HEK293T (cell line): ENCODE measurements around the gene BBS5.

Source experiments
- CTCF ChIA-PET: fragments of 350-600 bp; formaldehyde crosslinking; extraction: SDS; loops from one replicate; lab custom pipeline; 2021; ENCODE audit warnings: antibody characterized with exemption, inconsistent platforms; lab: Yijun Ruan, JAX
- POLR2A ChIA-PET: fragments of 350-600 bp; formaldehyde crosslinking; extraction: SDS; loops from one replicate; lab custom pipeline; 2020; ENCODE audit warnings: antibody characterized with exemption, inconsistent platforms; lab: Yijun Ruan, JAX
- DNase-seq: peaks from one replicate; pipeline ENCODE4 v3.0.0; 2012; ENCODE audit warnings: mixed read lengths; ENCODE audit errors: extremely low spot score
- ARNT ChIP-seq: fragments of 450-650 bp; IDR thresholded peaks from 2 replicates; pipeline ENCODE4 v1.6.1; 2017; ENCODE audit warnings: mild to moderate bottlenecking
- BHLHE40 ChIP-seq: fragments of 450-650 bp; IDR thresholded peaks from 2 replicates; pipeline ENCODE4 v1.6.1; 2016; ENCODE audit warnings: mild to moderate bottlenecking, moderate library complexity, borderline replicate concordance
- CTBP1 ChIP-seq: fragments of 450-650 bp; IDR thresholded peaks from 2 replicates; pipeline ENCODE4 v1.6.1; 2016; ENCODE audit warnings: borderline replicate concordance
- ELF4 ChIP-seq: fragments of 450-650 bp; IDR thresholded peaks from 2 replicates; pipeline ENCODE4 v1.6.1; 2017; ENCODE audit warnings: antibody characterized with exemption
- FOXA1 ChIP-seq: fragments of 450-650 bp; IDR thresholded peaks from 2 replicates; pipeline ENCODE4 v1.6.1; 2016; ENCODE audit warnings: mild to moderate bottlenecking
- FOXK2 ChIP-seq: fragments of 450-650 bp; IDR thresholded peaks from 2 replicates; pipeline ENCODE4 v1.6.1; 2016; ENCODE audit warnings: mild to moderate bottlenecking
- FOXM1 ChIP-seq: fragments of 450-650 bp; IDR thresholded peaks from 2 replicates; pipeline ENCODE4 v1.6.1; 2017; ENCODE audit warnings: mild to moderate bottlenecking, borderline replicate concordance
- HDGF ChIP-seq: fragments of 450-650 bp; IDR thresholded peaks from 2 replicates; pipeline ENCODE4 v1.6.1; 2017; ENCODE audit warnings: antibody characterized with exemption, borderline replicate concordance
- L3MBTL2 ChIP-seq: fragments of 450-650 bp; conservative IDR thresholded peaks from 2 replicates; pipeline ENCODE4 v1.6.1; 2016; ENCODE audit warnings: mild to moderate bottlenecking
- LEF1 ChIP-seq: fragments of 450-650 bp; IDR thresholded peaks from 2 replicates; pipeline ENCODE4 v1.6.1; 2017; ENCODE audit warnings: mild to moderate bottlenecking, borderline replicate concordance
- NFRKB ChIP-seq: fragments of 450-650 bp; IDR thresholded peaks from 2 replicates; pipeline ENCODE4 v1.6.1; 2016; ENCODE audit warnings: mild to moderate bottlenecking, moderate library complexity
- SP1 ChIP-seq: fragments of 450-650 bp; IDR thresholded peaks from 2 replicates; pipeline ENCODE4 v1.6.1; 2017
- SUZ12 ChIP-seq: fragments of 450-650 bp; IDR thresholded peaks from 2 replicates; pipeline ENCODE4 v1.6.1; 2016; ENCODE audit warnings: mild to moderate bottlenecking
- TARDBP ChIP-seq: fragments of 450-650 bp; IDR thresholded peaks from 2 replicates; pipeline ENCODE4 v1.6.1; 2016
- ZNF384 ChIP-seq: fragments of 450-650 bp; IDR thresholded peaks from 2 replicates; pipeline ENCODE4 v1.6.1; 2016
- TF ChIP-seq, protein P1 (sequence below): fragments of 450-650 bp; IDR thresholded peaks from 2 replicates; pipeline ENCODE4 v1.6.1; 2016

The BBS5 gene

DNA sequence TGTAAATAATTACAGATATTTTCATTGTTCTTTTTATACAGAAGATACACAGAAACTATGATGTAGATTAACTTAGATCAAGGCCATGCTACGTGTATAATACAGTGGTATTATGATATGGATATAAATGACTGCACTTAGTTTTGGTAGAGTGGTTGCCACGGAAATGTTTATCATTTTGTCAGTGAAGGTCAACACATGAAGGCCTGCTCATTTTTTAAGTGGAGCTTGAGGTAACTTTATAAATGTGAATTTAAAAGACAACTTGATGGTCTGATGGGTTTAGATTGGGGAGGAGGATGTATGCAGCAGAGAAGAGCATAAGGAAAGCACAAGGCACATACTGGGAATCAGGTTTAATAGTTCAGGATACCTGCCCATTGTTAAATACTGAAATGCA, 14.4 kb upstream of the BBS5 start:
- CTCF ChIA-PET: no interaction called here
- POLR2A ChIA-PET: interaction anchor here (0.7 kb wide), 1 partner anchor 330 kb away, joined by 3 read pairs; no protein-coding TSS in a partner anchor
- no peak for DNase-seq
- TF ChIP-seq BHLHE40 (no peak), ARNT (no peak), HDGF (no peak), FOXM1 (no peak), L3MBTL2 (no peak), FOXK2 (no peak), ELF4 (no peak), NFRKB (no peak), CTBP1 (no peak), SUZ12 (no peak), FOXA1 (no peak)
- TF ChIP-seq, protein P1, sequence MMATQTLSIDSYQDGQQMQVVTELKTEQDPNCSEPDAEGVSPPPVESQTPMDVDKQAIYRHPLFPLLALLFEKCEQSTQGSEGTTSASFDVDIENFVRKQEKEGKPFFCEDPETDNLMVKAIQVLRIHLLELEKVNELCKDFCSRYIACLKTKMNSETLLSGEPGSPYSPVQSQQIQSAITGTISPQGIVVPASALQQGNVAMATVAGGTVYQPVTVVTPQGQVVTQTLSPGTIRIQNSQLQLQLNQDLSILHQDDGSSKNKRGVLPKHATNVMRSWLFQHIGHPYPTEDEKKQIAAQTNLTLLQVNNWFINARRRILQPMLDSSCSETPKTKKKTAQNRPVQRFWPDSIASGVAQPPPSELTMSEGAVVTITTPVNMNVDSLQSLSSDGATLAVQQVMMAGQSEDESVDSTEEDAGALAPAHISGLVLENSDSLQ: no peak

DNA sequence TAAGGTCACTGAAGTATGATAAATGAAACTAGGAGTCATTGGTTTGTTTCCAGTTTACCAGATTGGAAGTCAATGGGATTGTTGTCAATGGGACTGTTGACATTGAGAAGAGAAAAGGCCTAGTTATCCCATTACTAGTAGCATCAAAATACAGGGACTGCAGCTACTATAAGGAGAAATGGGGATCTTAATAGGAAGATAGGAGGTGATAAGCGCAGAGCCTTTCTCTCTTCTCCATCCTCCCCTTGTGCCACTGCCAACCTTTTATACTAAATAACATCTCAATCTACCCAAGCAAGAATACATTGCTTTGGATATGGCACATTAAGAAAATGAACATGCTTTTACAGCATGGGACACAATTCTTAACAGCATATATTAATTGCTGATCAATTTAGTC, 10.5 kb upstream of the BBS5 start:
- POLR2A ChIA-PET: no interaction called here
- DNase-seq: no peak
- CTCF ChIA-PET: interaction anchor here (2.8 kb wide), 1 partner anchor 11 kb away, joined by 7 read pairs; the partner anchor contains the start of gene BBS5
- TF ChIP-seq FOXM1: no peak
- TF ChIP-seq, protein P1: no peak
- TF ChIP-seq ARNT: no peak
- TF ChIP-seq BHLHE40: no peak
- no peak for TF ChIP-seq HDGF
- TF ChIP-seq FOXA1: no peak
- TF ChIP-seq LEF1: no peak
- TF ChIP-seq CTBP1: no peak
- no peak for TF ChIP-seq TARDBP
- no peak for TF ChIP-seq NFRKB
- no peak for TF ChIP-seq FOXK2

DNA sequence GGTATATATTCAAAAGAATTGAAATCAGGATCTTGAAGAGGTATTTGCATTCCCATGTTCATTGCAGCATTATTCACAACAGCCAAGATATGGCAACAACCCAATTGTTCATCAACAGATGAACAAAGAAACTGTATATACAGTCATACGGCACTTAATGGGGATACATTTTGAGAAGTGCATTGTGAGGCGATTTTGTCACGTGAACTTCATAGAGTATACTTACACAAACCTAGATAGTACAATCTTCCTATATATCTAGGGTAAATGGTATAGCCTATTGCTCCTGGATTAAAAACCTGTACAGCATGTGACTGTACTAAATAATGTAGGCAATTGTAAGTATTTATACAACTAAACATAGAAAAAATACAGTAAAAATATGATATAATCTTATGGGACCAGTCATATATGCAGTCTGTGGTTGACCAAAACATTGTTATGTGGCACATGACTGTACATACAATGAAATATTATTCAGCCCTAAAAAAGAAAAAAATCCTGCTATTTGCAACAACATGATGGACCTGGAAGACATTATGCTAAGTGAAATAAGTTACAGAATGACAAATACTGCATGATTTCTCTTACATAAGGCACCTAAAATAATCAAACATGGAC, 9.2 kb upstream of the BBS5 start:
- POLR2A ChIA-PET: no interaction called here
- DNase-seq: no peak
- CTCF ChIA-PET: interaction anchor here (2.8 kb wide), 1 partner anchor 10 kb away, joined by 7 read pairs; the partner anchor contains the start of gene BBS5
- TF ChIP-seq LEF1 (no peak), NFRKB (no peak), SP1 (no peak), FOXK2 (no peak), BHLHE40 (no peak), CTBP1 (no peak), ZNF384 (no peak), FOXA1 (no peak), ARNT (no peak), L3MBTL2 (no peak), HDGF (no peak), SUZ12 (no peak), FOXM1 (no peak), TARDBP (no peak), ELF4 (no peak)
- TF ChIP-seq, protein P1: no peak

DNA sequence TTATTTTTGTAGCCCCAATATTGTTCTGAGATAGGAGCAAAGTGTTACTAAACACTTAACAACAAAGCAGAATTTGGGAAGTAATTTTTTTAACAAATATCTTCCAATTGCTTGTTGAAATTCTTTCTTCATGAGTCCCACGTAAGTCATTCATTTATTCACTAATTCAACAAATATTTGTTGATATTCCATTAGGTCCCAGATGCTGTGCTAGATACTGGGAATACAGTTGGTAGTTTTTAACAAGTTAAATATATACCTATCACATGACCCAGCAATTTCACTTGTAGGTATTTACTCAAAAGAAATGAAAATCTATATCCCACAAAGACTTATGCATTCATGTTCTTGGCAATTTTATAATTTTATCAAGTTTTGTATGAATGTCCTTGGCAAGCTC, 7.0 kb upstream of the BBS5 start:
- ChIA-PET CTCF (no interaction called here), POLR2A (no interaction called here)
- no peak for DNase-seq
- TF ChIP-seq BHLHE40 (no peak), L3MBTL2 (no peak), TARDBP (no peak), LEF1 (no peak), SP1 (no peak), FOXA1 (no peak), SUZ12 (no peak), FOXK2 (no peak)

DNA sequence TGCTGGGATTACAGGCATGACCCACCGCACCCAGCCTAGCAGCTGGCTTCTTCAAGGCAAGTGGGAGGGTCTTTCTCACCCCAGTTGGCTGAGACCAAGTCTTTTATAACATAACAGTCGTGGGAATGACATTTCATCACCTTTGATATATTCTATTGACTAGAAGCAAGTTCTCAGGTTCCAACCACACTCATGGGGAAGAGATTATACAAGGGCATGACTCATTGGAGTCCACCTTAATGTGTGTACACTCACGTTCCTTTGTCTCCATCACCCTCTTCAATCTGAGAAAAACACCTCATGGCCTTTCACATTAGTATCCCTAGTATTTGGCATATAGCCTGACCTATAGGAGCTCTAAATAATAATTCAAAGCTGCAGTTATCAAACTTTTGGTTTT, 2.8 kb upstream of the BBS5 start:
- CTCF ChIA-PET: no interaction called here
- TF ChIP-seq NFRKB (no peak), TARDBP (no peak), L3MBTL2 (no peak), FOXA1 (no peak), HDGF (no peak), ELF4 (no peak), LEF1 (no peak), FOXK2 (no peak), ARNT (no peak), ZNF384 (no peak), CTBP1 (no peak), BHLHE40 (no peak), SUZ12 (no peak), SP1 (no peak), FOXM1 (no peak)
- TF ChIP-seq, protein P1: no peak
- DNase-seq: no peak
- POLR2A ChIA-PET: no interaction called here
